Activated T-helper 17 cell treated with anti-CD3 and anti-CD28 coated beads, Interleukin-2, amount 50 U/mL, for 72 hours (primary cell): ENCODE data around the gene ADAM12. TPM values are rescaled to one million over a fixed set of nuclear protein-coding genes. Genes with fewer than 3 reads are reported as not detected.
"Not testable (repeated sequence)": the region's sequence is repeated elsewhere in the genome, so short reads cannot be mapped to it uniquely, and the experiment has no call there.

Experiments
- ATAC-seq: fragments of 150-1000 bp; cut with Tn5 transposase; replicated peaks from 2 replicates; pipeline ENCODE4 v1.10.0; 2021; ENCODE audit warnings: mild to moderate bottlenecking, moderate library complexity
- H3K27ac Mint-ChIP-seq: one replicate; pipeline ENCODE4 v1.8.0; 2022; ENCODE audit warnings: mixed read lengths
- H3K27me3 Mint-ChIP-seq: one replicate; pipeline ENCODE4 v1.8.0; 2022; ENCODE audit warnings: mixed read lengths
- H3K36me3 Mint-ChIP-seq: one replicate; pipeline ENCODE4 v1.8.0; 2022; ENCODE audit warnings: low read depth, mild to moderate bottlenecking, mixed read lengths
- H3K4me1 Mint-ChIP-seq: one replicate; pipeline ENCODE4 v1.8.0; 2022; ENCODE audit warnings: mixed read lengths
- H3K4me3 Mint-ChIP-seq: one replicate; pipeline ENCODE4 v1.8.0; 2022; ENCODE audit warnings: mild to moderate bottlenecking, mixed read lengths
- H3K9me3 Mint-ChIP-seq: one replicate; pipeline ENCODE4 v1.8.0; 2022; ENCODE audit warnings: mixed read lengths
- total RNA-seq, 2 donors: library from RNA; stranded (reverse); gene quantifications; one replicate each; pipeline ENCODE4 v1.2.3, GENCODE V29; 2022

Gene ADAM12
- total RNA-seq, 2 donors from 2014 or later: 8.4 to 25.5 TPM

DNA sequence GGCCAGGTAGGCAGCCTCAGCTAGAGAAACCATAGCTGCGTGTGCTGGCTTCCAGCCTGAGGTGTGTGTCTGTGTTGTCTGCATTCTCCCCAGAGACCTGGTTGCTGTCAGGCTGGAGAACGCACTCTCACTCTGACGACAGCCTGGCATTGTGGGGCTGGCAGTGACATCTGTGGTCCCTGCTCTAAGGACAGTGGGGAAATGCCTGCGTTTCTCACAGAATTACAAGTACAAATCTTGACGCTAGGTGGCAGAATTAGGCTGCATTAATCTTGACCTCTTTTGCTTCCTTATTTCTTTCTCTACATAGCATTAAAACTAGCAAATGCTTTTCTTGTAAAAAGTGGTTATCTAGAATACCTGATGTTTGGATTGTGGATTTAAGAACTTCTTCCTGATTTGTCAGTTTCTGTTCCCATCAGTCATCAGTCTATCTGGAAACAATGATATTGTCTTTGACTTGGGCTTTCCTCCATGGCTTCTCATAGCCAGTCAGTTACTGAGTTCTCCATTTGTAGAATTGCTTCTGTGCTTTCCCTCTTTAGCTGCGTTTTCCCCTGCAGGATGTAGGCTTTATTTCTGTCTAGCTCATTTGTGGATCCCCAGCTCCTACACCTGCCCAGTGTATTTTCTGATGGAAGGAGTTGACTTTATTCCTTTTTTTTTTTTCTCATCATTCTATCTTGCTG lies 405.9 kb downstream of the ADAM12 start:
- ATAC-seq: peak; percentile 56
- no peaks in the 10 kb centered on the region for H3K36me3 Mint-ChIP-seq
- H3K4me1 Mint-ChIP-seq: no peaks in the 10 kb centered on the region

DNA sequence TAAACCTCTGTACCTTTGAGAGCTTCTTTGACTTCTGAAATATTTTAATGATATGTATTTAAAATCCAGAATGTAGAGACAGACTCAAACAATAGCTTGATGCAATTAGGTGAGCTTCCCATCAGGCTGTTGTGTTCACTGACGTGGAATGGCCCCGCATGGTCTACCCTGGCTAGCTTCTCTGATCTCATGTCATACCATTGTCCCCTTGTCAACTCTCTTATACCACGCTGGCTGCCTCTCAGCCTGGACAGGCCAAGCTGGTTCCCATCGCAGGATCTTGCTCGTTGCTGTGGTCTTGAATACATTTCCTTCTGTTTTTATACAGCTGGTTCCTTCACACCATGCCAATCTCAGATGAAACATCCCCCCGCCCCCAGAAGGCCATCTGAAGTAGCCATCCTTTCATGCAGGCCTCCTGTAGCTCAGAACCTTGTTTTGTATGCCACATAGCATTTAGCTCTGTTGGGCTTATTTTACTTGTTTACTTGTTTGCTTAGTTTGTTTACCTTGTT lies 407.7 kb downstream of the ADAM12 start:
- H3K9me3 Mint-ChIP-seq: no peaks in the 10 kb centered on the region
- no peak for ATAC-seq
- H3K36me3 Mint-ChIP-seq: no peaks in the 10 kb centered on the region
- H3K27ac Mint-ChIP-seq: no peak overlapping the region
- no peak overlapping the region for H3K4me3 Mint-ChIP-seq
- no peaks in the 10 kb centered on the region for H3K4me1 Mint-ChIP-seq
- H3K27me3 Mint-ChIP-seq: peaks cover 10% of the 10 kb centered on the region

More for the DNA sequence above, 405.9 kb downstream of the ADAM12 start:
- peaks cover 4% of the 10 kb centered on the region for H3K27me3 Mint-ChIP-seq
- no peaks in the 10 kb centered on the region for H3K9me3 Mint-ChIP-seq
- H3K27ac Mint-ChIP-seq: no peak overlapping the region
- no peak overlapping the region for H3K4me3 Mint-ChIP-seq

DNA sequence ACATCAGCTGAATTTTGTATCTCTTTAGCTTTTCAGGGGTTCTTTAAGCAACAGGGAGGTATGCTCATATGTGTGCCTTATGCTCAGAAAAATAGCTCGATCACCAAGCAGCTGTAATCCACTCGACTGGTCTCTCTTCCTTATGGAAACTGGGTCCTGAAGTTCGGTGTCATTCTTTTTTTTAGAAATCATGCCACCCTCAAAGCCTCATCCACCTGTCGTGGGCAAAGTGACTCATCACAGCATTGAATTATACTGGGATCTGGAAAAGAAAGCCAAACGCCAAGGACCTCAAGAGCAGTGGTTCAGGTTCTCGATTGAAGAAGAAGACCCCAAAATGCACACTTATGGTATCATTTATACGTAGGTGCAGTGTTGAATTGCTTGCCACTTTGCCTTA lies 408.3 kb downstream of the ADAM12 start:
- H3K27ac Mint-ChIP-seq: no peak overlapping the region
- H3K36me3 Mint-ChIP-seq: no peaks in the 10 kb centered on the region
- H3K4me3 Mint-ChIP-seq: no peak overlapping the region
- H3K9me3 Mint-ChIP-seq: no peaks in the 10 kb centered on the region
- no peaks in the 10 kb centered on the region for H3K4me1 Mint-ChIP-seq
- no peak for ATAC-seq
- peaks cover 10% of the 10 kb centered on the region for H3K27me3 Mint-ChIP-seq

DNA sequence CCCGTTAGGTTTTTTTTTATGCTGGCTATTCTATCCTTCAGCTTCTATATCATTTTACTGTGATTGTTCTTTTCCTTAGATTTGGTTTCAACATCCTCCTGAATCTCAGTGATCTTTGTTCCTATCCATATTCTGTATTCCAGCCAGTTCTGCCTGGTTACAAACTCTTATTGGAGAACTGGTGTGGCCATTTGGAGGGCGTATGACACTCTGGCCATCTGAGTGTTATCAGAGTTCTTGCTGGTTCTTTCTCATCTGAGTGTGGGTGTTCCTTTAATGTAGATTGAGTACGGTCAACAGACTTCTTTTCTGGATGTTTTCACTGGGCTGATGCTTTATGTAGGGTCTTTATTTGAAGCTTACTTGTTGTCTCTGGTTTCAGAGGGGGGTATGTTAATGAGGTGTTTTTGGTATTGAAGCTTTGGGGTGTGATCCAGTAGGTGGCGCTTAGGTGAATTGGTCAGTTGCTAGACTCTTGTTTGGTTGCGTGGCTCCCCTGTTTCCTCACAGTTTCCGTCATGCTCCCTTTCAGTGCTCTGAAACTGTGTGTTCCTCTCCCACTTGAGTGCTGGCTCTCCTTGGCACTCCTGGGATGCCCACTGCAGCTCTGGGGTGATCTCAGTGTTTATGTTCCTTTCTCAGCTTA lies 411.2 kb downstream of the ADAM12 start:
- no peaks in the 10 kb centered on the region for H3K9me3 Mint-ChIP-seq
- no peak overlapping the region for H3K27ac Mint-ChIP-seq
- H3K27me3 Mint-ChIP-seq: peaks cover 8% of the 10 kb centered on the region
- no peaks in the 10 kb centered on the region for H3K4me1 Mint-ChIP-seq
- no peak for ATAC-seq
- no peaks in the 10 kb centered on the region for H3K36me3 Mint-ChIP-seq
- H3K4me3 Mint-ChIP-seq: no peak overlapping the region

DNA sequence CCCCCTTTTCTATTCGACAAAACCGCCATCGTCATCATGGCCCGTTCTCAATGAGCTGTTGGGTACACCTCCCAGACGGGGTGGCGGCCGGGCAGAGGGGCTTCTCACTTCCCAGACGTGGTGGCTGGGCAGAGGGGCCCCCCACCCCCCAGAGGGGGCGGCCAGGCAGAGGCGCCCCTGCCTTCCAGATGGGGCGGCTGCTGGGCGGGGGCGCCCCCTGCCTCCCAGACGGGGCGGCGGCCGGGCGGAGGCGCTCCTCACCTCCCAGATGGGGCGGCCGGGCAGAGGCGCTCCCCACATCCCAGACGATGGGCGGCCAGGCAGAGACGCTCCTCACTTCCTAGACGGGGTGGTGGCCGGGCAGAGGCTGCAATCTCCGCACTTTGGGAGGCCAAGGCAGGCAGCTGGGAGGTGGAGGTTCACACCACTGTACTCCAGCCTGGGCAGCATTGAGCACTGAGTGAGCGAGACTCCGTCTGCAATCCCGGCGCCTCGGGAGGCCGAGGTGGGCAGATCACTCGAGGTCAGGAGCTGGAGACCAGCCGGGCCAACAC lies 418.1 kb downstream of the ADAM12 start:
- H3K4me1 Mint-ChIP-seq, H3K4me3 Mint-ChIP-seq, H3K27me3 Mint-ChIP-seq, ATAC-seq, H3K36me3 Mint-ChIP-seq, H3K9me3 Mint-ChIP-seq, H3K27ac Mint-ChIP-seq: not testable (repeated sequence)

DNA sequence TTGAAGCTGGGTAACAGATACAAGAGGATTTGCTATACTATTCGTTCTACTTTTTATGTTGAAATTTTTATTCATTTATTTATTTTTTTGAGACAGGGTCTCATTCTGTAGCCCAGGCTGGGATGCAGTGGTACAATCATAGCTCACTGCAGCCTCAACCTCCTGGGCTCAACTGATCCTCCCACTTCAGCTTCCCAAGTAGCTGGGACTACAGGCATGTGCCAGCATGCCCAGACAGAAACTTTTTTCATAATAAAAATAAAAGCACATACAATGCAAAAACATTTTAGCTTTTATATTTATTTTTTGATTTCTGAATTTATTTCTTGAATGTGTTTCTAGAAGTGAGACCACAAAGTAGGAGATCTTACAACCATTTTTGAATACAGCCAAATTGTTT lies 420.7 kb downstream of the ADAM12 start:
- no peaks in the 10 kb centered on the region for H3K36me3 Mint-ChIP-seq
- H3K27me3 Mint-ChIP-seq: peaks cover 5% of the 10 kb centered on the region
- no peak for ATAC-seq
- no peaks in the 10 kb centered on the region for H3K9me3 Mint-ChIP-seq
- H3K4me3 Mint-ChIP-seq: no peak overlapping the region
- no peak overlapping the region for H3K27ac Mint-ChIP-seq
- H3K4me1 Mint-ChIP-seq: no peaks in the 10 kb centered on the region

DNA sequence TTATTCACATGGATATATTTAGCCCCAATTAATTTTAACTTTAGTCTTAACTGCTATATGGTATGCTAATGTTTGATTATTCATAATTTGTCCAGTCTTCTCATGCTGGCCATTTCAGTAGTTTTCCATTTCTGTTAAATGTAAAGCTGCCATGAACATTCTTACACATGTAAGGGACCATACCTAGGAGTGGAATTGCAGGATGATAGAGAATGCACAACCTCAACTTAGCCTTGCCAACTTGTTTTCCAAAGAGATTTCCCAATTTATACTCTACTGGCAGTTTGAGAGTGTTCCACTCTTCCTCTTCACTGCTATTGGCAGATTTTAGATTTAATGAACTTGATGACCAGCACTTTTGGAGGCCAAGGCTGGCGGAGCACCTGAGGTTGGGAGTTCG lies 423.7 kb downstream of the ADAM12 start:
- H3K4me1 Mint-ChIP-seq: no peaks in the 10 kb centered on the region

More for the DNA sequence above, 423.7 kb downstream of the ADAM12 start:
- Mint-ChIP-seq H3K27me3 (peaks cover 5% of the 10 kb centered on the region), H3K9me3 (no peaks in the 10 kb centered on the region), H3K36me3 (no peaks in the 10 kb centered on the region), H3K4me3 (no peak overlapping the region), H3K27ac (no peak overlapping the region)
- ATAC-seq: no peak
